NCI-H2107 (cell line): ENCODE data around the gene GMCL1.
"Not testable (repeated sequence)": the region's sequence is repeated elsewhere in the genome, so short reads cannot be mapped to it uniquely, and the experiment has no call there.

Source experiments
- DNase-seq: peaks from one replicate; lab custom pipeline; 2025; lab: John Stamatoyannopoulos, UW

The GMCL1 gene

DNA sequence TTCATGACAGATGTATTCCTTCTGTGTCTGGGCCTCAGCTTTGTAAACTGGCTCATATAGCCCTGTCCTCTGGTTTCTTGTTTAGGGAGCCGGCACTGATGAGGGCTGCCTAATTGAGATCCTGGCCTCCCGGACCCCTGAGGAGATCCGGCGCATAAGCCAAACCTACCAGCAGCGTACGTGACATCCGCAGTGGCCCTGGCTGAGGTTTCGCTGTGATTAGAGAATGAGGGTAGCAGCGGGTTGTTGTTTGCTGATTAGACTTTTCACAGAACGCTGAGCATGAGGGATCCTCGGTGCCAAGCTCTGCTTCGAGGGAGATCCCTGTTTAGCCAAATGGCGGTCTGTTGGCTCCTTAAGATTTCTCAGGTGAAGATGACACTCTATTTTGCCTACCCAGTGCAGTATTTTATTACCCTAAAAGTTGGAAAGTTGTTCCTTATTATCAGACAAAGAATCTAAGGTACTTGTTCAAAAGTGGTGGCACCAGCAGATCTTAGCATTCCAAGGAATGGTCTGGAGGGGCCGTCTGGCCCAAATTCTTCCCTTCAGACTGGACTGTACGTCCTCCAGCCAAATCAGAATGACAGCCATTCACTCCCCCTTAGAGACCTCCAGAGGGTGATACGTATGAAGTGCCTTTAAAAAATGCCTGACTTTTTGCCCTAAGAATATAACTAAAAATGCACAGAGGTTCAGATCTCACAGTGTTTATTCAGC, 21.5 kb upstream of the GMCL1 start:
- DNase-seq: no peak

DNA sequence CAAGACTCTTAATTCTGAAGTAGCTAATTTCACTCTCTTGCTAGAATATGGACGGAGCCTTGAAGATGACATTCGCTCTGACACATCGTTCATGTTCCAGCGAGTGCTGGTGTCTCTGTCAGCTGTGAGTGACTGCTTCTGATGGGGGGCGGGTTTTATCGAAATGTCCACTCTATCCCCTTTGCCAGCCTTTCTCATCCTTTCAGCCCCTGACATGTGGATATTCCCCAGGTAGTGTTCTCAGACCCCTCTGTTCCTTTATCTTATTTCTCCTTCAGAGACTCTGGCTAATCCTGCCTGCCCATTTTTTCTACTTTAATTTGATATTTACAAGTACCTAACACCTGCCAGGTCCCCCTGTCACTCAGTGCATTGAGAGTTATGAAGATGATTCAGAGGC, 18.9 kb upstream of the GMCL1 start:
- DNase-seq: no peak

DNA sequence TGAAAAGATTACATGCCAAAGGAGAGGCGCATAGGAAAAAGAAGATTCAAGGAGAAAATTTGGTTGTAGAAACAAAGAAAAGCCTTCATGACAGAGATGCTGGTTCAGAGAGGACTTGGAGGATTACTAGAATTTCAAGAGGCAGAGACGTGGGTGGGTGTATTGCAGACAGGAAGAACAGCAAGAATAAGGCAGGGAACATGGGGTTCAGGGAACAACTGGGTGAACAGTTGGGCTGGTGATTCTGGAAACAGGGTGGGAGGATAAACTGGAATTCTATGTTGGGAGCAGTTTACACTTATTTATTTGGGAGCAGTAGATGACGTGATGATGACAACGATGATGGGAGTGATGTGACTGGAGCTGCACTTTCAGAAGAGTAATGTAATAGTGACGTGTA, 18.4 kb upstream of the GMCL1 start:
- DNase-seq: no peak

DNA sequence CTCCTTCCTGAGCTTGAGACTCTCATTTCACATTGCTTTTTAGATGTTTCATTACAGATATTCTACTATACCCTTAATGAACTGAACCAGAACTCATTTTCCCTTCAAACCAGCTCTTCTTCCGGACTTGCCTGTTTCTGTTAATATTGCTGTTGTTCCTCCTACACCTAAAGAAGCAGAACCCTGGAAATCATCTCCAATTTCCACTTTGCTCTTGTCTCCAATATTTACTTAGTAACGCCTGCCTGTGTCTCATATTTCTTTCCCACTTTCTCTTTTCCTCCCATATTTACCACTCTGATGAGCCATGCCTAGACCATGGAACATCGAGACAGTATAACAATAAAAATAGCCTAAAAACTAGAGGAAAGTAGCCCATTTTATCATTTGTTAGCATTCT, 17.9 kb upstream of the GMCL1 start:
- DNase-seq: no peak

DNA sequence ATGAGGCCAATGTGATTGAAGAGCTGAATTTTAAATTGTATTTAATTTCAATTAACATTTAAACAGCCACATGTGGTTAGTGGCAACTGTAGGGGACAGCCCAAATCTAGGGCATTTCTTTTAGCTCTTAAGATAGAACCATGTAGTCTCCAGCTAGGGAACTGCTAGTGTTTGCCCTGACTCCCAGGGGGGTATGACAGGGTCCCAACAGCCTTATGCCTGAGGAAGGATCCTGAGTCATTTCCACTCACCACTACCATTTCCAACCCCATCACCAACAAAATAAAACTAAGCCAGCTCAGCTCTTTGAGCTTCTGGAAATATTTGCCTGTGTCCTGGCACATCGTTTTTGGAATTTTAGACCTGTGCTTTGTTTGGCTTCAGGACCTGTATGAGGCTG, 13.7 kb upstream of the GMCL1 start:
- no peak for DNase-seq

DNA sequence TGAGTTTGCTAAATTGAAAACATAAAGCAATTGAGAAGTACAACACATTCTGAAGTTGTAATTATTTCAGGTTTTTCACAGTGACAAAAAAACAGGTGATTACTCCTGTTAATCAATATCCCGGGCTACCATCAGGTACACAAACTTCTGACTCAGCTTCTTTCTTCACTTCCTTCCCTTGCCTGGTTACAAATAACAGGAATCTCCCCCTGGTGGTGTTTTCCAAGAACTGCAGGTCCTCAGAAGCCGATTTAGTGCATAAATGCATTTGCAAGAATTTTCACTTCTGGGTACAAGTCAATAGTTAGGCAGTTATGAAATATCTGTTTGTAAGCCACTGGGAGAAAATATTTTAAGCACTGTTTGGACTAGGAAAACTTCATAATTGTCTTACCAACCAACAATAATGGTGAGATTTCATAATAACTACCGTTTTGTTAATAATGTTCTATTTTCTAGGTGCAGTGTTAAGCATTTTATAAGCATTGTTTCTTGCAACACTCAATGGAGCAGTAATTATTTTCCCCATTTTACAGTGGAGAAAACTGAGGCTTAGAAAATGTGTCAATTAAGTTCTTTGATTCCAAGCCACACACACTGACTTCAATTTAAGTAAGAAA, 12.4 kb upstream of the GMCL1 start:
- peak; percentile 61 for DNase-seq

DNA sequence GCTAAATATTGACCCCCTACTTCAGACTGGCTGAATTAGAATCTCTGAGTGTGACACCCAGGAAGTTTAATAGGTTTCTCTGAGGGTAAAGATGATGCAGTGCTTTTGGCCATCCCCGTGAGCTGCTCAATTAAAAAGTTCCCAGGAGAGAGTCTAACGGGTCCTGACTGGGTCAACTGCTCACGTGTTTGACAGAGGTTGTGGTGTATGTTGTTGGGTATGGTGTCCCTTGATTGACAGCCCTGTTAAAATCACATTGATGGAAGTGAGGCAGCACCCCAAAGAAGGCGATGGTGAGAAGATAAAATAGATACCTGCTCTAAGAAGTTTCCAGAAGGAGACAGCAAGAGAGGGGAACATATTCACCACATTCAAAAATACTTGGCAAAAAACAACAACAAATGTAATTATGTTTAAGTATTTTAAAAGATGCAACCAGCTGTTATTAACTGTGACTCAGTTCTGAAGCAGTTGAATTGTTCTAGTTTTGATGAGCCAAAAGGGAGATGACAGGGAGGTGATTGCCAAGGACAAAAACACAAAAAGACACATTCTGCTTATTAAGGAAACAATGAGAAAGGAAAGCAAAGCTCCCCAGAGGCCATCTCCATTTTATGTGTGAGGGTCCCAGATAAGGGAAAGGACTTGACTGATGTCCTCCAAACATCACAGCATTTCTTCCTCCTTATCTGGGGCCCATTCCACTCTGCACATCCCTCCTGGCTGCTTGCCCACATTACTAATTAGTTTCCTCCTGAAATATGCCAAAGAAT, 11.5 kb upstream of the GMCL1 start:
- no peak for DNase-seq

DNA sequence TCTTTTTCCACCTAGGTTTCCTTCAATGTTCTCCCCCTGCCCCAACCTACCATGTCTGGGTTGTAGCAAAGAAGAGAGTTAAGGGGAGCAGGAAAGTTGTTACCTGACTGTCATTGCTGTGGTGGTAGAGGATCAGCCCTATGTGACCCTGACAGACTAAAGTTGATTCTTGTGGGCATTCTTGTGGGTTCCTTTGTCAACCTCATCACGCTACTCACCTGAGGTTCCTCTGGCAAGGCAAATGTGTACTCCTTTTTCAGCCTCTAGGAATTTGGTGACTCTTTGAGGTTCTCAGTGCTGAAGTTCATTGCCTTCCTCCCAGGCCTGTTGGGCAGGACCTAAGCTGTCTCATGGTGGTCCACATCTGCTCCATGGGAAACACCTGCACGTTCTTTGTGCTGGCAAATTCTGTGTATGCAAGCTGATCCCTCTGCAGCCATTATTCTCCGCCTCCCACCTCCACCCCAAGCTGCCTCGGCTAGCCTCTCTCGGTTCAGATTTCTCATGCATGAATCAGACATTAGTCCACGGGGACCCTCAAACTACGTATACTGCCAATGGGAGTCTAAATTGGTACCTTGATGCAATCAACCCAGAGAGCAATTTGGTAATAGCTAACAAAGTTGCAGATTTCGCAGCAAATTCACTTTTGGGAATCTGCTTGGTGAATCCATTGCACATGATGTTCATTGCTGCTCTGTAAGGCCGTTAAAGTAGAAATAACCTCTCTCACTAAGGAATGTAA, 1.5 kb upstream of the GMCL1 start:
- DNase-seq: no peak

DNA sequence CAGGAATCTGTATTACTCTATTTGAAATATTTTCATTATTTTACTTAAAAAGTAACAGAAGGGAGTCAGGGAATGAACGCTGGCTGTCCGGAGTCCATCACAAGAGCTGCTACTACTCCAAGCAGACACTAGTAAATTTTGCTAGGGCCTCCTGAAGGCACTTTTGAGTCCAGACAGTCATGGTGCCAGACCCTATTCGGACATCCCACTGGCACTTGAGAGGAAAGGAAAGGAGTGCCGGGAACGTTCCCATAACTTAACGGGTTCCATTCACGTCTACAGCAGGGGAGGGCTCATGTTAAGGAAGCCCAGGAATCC, 563 bp upstream of the GMCL1 start:
- DNase-seq: no peak

DNA sequence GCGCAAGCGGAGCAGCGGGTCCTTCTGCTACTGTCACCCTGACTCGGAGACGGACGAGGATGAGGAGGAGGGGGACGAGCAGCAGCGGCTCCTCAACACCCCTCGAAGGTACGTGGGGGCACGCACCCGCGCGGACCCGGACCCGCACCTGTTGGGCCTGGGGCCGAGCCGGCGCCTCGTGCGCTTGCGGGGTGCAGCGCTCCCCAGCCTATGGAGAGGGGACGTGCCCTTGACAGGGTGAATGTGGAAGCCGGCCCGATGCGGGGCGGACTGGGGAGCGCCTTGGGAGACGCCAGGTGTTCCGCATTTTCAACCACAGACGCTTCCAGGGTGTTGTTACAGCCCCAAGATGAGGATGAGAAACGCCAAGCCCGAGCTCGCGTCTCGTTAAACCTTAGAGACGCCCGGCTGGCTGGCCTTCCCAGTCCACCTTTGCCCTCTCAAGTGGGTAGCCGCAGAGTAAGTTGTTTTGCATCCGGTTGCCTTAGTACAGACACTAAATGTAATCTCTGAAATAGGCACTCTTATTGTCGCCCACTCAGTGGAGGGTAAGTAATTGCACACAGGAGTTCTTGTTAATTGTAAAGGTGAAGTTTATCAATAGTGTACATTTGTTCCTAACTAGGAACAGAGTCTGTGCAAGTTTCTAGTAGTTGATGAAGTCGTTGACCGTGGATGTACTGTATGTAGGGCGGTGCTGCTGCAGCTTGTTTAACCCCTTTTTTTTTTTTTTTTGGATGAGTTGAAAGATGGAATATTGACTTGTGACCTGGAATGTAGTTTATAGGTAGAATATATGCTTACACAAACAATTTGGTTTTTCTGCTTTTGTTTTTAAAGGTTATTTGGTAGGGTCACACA, 815 bp downstream of the GMCL1 start:
- no peak for DNase-seq

DNA sequence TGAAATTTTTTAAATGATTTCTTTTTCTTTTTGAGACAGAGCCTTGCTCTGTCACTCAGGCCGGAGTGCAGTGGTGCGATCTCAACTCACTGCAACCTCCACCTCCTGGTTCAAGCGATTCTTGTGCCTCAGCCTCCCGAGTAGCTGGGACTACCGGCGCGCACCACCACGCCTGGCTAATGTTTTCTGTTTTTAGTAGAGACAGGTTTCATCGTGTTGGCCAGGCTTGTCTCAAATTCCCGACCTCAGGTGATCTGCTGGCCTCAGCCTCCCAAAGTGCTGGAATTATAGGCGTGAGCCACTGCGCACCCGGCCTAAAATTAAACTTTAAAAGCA, 1.4 kb downstream of the GMCL1 start:
- DNase-seq: not testable (repeated sequence)

DNA sequence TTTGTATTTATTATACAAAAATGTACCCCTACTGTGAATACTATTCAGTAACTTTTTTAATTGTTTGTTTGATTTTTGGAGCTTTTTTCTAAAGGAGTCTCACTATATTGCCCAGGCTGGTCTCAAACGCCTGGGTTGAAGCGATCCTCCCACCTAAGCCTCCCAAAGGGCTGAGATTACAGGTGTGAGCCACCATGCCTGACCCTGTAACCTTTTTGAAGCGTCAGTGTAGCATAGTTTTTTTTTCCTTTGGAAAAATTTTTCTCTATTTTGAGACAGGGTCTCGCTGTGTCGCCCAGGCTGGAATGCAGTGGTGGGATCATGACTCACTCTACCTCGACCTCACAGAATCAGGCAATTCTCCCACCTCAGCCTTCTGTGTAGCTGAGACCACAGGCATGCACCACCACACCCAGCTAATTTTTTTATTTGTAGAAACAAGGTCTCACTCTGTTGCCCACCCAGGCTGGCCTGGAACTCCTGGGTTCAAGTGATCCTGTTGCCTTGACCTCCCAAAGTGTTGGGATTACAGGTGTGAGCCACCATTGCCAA, 2.0 kb downstream of the GMCL1 start:
- no peak for DNase-seq

DNA sequence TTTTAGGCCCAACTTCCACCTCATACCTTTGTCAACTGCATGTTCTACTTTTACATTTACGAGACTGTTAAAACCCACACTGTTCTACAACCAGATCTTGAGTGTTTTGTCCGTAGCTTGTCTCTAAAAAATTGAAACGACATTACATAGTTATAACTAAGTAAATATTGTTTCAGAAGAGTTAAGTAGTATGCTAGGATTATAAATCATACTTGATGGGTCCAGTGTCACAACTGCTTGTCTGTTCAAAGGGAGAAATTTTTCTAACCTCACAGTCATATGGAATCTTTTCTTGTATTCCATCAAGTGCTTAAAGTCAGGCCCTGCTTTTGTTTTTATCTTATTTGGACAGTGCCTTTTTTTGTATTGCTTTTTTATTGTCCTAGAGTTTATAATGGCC, 4.3 kb downstream of the GMCL1 start:
- no peak for DNase-seq

DNA sequence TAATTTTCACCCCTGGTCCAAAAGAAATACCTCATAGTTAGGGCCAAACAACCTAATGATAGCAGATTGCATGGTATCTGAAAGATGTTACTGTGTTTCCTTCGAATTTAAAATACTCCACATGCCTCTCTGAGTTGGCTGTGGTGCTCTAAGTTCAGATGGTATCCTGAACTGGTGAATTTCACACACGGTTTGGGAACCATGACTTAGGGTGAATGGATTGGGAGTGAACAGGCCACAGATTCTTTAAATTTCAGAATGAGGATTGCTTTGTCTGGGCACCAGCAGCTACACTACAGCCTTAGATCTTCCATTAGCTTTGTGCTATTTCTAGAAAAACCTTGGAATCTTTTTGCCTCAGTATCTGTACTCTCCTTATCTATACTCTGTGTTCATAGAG, 6.2 kb downstream of the GMCL1 start:
- no peak for DNase-seq

DNA sequence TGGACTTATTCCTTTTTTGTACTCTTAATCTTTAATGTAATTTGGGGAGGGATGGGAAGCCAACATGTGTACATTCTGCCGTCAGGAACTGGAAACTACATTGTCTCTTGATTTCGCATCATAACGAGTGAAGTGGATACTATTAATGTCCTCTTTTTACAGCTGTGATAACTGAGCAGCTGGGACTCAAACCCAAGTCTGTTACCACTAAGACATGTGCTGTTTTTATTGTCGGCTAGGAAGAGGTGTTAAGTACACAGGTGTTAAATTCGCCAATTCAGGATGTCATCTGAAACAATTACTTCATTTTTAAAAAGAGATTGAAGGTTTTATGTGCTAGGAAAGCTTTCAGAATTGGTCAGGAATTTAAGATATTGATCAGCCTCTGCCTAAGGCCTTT, 6.9 kb downstream of the GMCL1 start:
- DNase-seq: no peak

DNA sequence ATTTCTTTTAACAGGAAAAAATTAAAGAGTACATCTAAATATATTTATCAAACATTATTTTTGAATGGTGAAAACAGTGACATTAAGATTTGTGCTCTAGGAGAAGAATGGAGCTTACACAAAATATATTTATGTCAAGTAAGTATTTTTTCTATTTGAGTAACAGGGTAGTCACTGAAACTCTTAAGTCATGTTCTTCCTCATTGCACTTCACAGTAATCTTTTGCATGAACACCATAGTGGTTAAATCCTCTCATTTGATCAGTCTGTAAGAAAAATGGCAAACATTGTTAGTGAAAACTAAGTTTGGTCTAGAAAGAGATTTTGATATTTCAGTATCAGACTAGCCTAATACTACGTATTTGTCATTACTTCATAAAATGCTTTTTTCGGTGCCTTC, 8.1 kb downstream of the GMCL1 start:
- no peak for DNase-seq

DNA sequence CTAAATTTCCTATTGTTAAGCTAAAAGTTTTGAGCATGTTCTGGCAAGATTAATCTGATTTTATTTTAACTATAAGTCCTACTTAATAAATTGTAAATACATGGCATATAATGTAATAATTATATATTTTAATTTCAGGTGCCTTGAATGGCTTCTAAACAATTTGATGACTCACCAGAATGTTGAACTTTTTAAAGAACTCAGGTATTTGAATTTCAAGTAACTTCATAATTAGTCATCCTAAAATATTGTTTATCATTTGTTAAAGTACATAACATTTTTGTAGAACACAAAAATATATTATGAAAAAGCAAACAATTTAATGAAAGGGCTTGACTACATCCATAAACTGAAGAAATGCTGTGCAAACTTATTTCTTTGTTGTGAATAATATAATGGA, 14.5 kb downstream of the GMCL1 start:
- DNase-seq: no peak

DNA sequence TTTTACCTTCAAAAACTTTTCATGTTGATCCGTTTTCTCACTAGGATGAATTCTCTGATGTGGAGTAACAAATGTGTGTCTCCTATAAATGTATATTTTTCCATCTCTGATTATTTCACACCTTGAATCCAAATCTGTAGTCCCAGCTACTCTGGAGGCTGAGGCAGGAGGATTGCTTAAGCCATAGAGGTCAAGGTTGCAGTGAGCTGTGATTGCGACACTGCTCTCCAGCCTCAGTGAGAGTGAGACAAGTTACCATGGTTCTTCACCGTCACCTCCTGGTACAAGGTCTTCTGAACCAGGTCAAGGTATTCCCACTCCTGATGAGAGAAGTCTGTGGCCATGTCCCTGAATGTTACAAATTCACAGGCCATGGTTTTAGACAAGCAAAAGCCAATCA, 15.1 kb downstream of the GMCL1 start:
- DNase-seq: no peak

DNA sequence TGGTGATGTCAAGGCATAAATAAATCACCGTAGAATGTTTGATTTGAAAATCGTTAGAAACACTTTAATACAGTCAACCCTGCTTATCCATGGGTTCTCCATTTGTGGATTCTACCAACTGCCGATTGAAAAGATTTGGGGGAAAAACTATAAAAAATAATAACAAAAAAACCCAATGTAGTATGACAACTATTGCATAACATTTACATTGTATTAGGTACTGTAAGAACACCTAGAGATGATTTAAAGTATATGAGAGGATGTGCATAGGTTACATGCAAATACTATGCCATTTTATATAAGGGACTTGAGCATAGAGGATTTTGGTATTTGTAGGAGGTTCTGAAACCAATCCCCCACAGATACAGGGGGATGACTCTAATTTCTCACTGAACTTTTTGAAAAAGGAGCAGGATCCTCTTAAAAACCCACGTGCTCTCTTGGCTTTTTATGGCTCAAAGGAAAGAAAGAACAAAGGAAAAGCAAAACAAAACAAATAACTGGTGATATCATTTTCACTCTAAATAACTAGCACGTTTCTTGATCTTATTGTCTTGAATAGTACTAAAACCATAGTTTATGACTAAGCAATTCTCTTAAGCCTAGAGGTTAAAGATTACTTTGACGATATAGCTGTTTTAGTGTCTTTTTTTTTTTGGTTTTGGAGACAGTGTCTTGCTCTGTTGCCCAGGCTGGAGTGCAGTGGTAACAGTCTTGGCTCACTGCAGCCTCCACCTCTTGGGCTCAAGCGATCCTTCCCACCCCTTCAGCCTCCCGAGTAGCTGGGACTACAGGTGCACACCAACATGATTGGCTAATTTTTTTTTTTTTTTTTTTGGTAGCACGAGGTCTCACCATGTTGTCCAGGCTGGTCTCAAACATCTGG, 17.0 kb downstream of the GMCL1 start:
- no peak for DNase-seq

DNA sequence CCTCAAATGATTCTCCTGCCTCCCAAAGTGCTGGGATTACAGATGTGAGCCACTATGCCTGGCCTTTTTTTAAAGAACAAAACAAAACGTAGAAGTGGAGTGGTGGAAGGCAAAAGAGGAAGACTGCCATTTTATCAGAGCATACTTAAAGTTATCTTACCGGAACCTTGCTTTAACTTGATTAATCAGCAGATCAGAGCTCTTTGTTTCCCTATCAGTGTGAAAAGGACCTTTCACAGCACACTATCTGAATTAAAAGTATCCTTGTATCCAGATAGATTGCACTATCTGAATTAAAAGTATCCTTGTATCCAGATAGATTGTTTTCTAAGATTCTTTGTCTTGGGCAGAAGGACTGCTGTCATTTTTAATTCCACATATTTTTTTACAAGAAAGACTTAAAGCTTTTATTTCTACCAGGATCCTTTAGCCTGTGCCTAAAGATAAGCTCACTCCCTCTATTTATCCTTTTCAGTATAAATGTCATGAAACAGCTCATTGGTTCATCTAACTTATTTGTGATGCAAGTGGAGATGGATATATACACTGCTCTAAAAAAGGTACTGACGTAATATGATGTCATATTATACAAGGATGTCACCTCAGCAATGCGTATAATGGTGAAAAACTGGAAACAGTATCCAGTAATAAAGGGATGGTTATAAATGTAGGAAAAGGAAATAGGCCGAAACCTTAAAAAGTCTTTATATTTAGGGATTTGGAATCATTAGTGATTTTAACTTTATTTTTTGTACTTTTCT, 17.8 kb downstream of the GMCL1 start:
- DNase-seq: no peak
